Ascending aorta (tissue), 2 donors: ENCODE measurements around the gene SULT1A2. TPM values are rescaled to one million over a fixed set of nuclear protein-coding genes. Genes with fewer than 3 reads are reported as not detected.

Source experiments
- DNase-seq, 2 donors: peaks; one replicate each; pipeline ENCODE4 v3.0.0-alpha.2; 2019; ENCODE audit warnings: low spot score in 2 of 2
- H3K27ac ChIP-seq, 2 donors: fragments of 200-600 bp; sonication (generic); one replicate each; pipeline ENCODE4 v1.5.1; 2016 to 2017; ENCODE audit warnings: mild to moderate bottlenecking in 1 of 2
- H3K27me3 ChIP-seq: fragments of 200-600 bp; sonication (generic); one replicate; pipeline ENCODE4 v1.5.1; 2017
- H3K36me3 ChIP-seq, 2 donors: fragments of 200-600 bp; sonication (generic); one replicate each; pipeline ENCODE4 v1.5.1; 2016
- H3K4me1 ChIP-seq, 2 donors: fragments of 200-600 bp; sonication (generic); one replicate each; pipeline ENCODE4 v1.5.1; 2016 to 2017; ENCODE audit warnings: mild to moderate bottlenecking in 1 of 2
- H3K4me3 ChIP-seq, 2 donors: fragments of 200-600 bp; sonication (generic); one replicate each; pipeline ENCODE4 v1.5.1; 2016 to 2017; ENCODE audit warnings: mild to moderate bottlenecking in 1 of 2
- H3K9me3 ChIP-seq, 2 donors: fragments of 200-600 bp; sonication (generic); one replicate each; pipeline ENCODE4 v1.5.1; 2016
- intact Hi-C: fragments of 100-400 bp; cut with DNase I; formaldehyde crosslinking; loops from one replicate; pipeline ENCODE4 v1.15.1; 2023
- total RNA-seq: library from RNA; depleted of rRNA; stranded (reverse); fragments of >200 nt; gene quantifications from one replicate; pipeline ENCODE4 v1.1.0, GENCODE V29; 2016
- TF ChIP-seq, protein P1 (sequence below), 3 experiments: fragments of 200-600 bp in 2 of 3; fragments of 450-650 bp in 1 of 3; sonication (generic) in 2 of 3; IDR thresholded peaks; one replicate each; pipeline ENCODE4 v1.5.1; 2016 to 2019; ENCODE audit warnings: antibody characterized with exemption in 3 of 3, mild to moderate bottlenecking in 1 of 3, moderate library complexity in 1 of 3

Gene SULT1A2
- total RNA-seq, 1 donor from 2014 or later, result 4.3 TPM

DNA sequence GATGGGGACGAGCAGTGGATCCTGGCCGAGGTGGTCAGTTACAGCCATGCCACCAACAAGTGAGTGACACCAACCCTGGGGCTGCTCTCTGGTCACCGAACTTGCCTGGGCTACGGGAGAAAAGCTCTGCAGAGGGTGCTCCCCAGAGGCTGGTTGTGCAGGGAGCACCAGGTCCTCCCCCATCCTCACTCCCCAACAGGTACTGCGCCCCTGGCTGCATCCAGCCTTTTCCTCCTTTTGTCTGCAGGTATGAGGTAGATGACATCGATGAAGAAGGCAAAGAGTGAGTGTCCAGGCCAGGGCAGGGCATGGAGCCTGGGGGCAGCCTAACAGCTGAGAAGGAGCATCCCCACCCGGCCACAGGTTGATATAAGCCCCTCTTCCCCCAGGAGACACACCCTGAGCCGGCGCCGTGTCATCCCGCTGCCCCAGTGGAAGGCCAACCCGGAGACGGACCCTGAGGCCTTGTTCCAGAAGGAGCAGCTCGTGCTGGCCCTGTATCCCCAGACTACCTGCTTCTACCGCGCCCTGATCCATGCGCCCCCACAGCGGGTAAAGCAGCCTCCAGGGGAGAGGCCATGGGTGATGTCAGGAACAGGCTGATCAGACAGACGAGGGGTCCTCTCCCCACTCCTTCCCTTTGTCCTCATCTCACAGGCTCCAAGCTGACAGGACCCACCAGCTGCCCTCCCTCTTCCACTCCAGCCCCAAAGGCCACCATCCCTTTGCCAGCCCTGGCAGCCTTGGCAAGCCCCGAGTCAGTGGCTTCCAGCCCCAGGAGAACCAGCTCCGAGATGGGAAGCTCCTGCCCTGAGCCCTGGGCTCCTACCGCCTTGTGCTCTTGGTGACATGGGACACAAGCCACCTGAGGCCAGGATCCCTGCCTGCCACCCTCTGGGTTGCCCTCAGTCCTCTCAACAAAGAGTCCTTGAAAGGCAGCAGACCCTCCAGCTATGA is 6.2 kb downstream of the SULT1A2 start:
- intact Hi-C loops, result no loop called here
- no peaks in the 10 kb centered on the region for H3K4me1 ChIP-seq
- no peak overlapping the region for H3K27ac ChIP-seq
- H3K4me3 ChIP-seq, result no peak overlapping the region
- peaks cover 40 to 59% of the 10 kb centered on the region in 2 donors for H3K36me3 ChIP-seq
- DNase-seq, result no peak
- no peaks in the 10 kb centered on the region for H3K27me3 ChIP-seq
- TF ChIP-seq, protein P1, sequence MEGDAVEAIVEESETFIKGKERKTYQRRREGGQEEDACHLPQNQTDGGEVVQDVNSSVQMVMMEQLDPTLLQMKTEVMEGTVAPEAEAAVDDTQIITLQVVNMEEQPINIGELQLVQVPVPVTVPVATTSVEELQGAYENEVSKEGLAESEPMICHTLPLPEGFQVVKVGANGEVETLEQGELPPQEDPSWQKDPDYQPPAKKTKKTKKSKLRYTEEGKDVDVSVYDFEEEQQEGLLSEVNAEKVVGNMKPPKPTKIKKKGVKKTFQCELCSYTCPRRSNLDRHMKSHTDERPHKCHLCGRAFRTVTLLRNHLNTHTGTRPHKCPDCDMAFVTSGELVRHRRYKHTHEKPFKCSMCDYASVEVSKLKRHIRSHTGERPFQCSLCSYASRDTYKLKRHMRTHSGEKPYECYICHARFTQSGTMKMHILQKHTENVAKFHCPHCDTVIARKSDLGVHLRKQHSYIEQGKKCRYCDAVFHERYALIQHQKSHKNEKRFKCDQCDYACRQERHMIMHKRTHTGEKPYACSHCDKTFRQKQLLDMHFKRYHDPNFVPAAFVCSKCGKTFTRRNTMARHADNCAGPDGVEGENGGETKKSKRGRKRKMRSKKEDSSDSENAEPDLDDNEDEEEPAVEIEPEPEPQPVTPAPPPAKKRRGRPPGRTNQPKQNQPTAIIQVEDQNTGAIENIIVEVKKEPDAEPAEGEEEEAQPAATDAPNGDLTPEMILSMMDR (IDR thresholded peaks at IDR 0.05), result no peak
- H3K9me3 ChIP-seq, result no peaks in the 10 kb centered on the region

DNA sequence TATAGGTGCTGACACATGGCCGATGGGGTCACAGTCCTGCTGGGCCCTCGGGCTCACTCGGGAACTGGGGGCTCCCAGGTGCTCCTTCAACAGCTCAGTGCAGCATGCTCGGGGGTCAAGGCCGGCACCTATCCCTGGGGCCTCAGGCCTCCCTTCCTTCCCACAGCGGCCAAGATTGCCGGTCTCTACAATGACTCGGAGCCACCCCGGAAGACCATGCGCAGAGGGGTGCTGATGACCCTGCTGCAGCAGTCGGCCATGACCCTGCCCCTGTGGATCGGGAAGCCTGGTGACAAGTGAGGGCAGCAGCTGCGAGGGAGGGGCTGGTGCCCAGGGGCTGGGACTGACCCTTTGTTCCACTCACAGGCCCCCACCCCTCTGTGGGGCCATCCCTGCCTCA is 6.9 kb downstream of the SULT1A2 start:
- Histone ChIP-seq H3K36me3 (peaks cover 47 to 66% of the 10 kb centered on the region in 2 donors), H3K27ac (no peak overlapping the region), H3K4me3 (no peak overlapping the region), H3K4me1 (no peaks in the 10 kb centered on the region), H3K9me3 (no peaks in the 10 kb centered on the region), H3K27me3 (no peaks in the 10 kb centered on the region)
- intact Hi-C loops, result no loop called here
- no peak for DNase-seq
- TF ChIP-seq, protein P1 (IDR thresholded peaks at IDR 0.05), result no peak

DNA sequence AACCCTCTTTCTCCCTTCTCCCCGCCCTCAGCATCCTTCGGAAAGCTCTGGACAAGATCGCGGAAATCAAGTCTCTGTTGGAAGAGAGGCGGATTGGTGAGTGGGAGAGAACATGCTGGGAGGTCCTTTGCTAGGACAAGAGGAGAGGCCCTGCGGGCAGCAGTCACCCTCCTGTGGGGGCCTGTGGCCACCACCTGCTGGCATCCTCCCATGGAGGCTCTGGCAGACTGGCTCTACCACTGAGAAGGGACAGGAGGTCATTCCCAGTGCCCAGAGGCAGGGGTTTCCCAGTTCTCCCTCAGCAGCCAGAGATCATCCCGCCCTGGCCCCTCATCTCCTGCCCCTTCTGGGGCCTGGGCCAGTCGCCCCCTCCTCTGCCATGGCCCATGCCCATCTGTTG is 7.8 kb downstream of the SULT1A2 start:
- no peaks in the 10 kb centered on the region for H3K9me3 ChIP-seq
- H3K36me3 ChIP-seq, result peaks cover 50 to 71% of the 10 kb centered on the region in 2 donors
- H3K27me3 ChIP-seq, result no peaks in the 10 kb centered on the region
- no peak overlapping the region for H3K4me3 ChIP-seq
- intact Hi-C loops, result no loop called here
- H3K27ac ChIP-seq, result no peak overlapping the region
- TF ChIP-seq, protein P1 (IDR thresholded peaks at IDR 0.05), result no peak
- no peaks in the 10 kb centered on the region for H3K4me1 ChIP-seq
- no peak for DNase-seq

DNA sequence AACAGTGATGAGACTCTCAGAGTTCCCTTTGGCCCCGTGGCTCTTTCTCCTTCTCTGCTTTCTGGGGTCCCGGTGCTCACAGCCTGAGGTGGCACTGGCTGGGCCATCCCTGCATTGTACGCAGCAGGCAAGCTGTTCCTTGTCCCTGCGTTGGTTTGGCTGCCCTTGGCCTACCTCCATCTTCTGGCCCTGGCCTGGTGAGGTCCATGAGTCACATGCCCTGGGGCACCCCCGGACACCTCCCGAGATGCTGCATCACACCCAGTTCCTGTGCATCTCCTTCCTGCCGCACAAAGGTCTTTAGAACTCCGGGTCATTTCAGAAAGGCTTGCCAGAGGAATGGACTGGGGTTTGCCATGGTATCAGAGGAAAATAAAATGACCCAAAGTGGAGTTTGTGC is 9.5 kb downstream of the SULT1A2 start:
- no peaks in the 10 kb centered on the region for H3K9me3 ChIP-seq
- TF ChIP-seq, protein P1 (IDR thresholded peaks at IDR 0.05), result no peak
- H3K36me3 ChIP-seq, result peaks cover 62 to 86% of the 10 kb centered on the region in 2 donors

DNA sequence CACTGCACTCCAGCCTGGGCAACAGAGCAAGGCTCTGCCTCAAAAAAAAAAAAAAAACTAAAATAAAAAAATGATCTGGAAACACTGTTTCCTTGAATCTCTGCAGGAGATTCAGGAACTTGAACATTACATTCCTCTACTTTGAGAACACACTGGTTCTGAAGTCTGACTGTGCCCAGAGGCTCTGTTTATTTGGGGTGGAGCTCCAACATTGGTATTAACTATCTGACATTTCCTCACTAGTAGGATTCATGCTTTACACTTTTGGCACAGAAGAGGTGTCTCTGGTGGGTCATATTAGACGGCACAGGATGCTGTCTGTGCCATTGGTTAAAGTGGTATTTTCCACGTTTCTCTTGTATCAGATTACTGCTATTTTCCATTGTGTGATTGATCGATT is 10.4 kb downstream of the SULT1A2 start:
- Histone ChIP-seq H3K9me3 (no peaks in the 10 kb centered on the region), H3K4me3 (no peak overlapping the region), H3K36me3 (peaks cover 64 to 90% of the 10 kb centered on the region in 2 donors), H3K4me1 (no peaks in the 10 kb centered on the region), H3K27ac (no peak overlapping the region), H3K27me3 (no peaks in the 10 kb centered on the region)
- DNase-seq, result no peak
- TF ChIP-seq, protein P1 (IDR thresholded peaks at IDR 0.05), result no peak
- intact Hi-C loops, result no loop called here

More for the DNA sequence above, 9.5 kb downstream of the SULT1A2 start:
- Histone ChIP-seq H3K27ac (no peak overlapping the region), H3K4me3 (no peak overlapping the region), H3K4me1 (no peaks in the 10 kb centered on the region), H3K27me3 (no peaks in the 10 kb centered on the region)
- no peak for DNase-seq
- intact Hi-C loops, result no loop called here
